HG03066 (cell line): ENCODE measurements around the gene FTO.

Experiments
- ATAC-seq: cut with Tn5 transposase; IDR thresholded peaks from one replicate; pipeline ENCODE4 v1.9.1; 2021; ENCODE audit warnings: low read depth; ENCODE audit not compliant: unreplicated experiment

FTO gene

DNA sequence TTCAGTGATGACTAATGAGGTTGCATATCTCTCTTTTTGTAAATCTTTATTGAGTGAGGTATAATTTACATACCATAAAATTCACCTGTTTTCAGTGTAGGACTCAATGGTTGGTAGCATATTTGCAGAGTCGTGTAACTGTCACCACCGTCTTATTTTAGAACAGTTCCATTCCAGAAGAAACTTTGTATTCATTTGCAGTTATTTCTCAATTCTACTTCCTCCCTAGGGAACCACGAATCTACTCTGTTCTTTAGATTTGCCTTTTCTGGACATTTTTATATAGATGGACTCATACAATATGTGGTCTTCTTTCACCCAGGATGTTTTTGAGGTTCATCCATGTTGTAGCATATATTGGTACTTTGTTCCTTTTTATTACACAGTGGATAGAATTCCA is 3.7 kb downstream of the FTO start:
- no peak for ATAC-seq

DNA sequence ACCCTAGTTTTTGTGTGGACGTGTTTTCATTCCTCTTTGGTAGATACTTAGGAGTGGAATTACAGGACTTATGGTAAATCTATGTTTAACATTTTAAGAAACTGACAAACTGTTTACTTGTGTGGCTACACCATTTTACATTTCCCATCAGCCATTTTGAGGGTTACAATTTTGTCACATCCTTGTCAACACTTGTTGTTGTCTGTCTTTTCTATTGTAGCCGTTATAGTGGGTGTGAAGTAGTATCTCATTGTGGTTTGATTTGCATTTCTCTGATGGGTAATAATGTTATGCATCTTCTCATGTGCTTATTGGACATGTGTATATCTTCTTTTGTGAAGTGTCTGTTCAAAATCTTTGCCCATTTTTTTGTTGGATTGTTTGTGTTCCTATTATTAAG is 4.5 kb downstream of the FTO start:
- no peak for ATAC-seq

GRCh38 chr16:53711390-53711789 is 7.4 kb downstream of the FTO start:
- no peak for ATAC-seq

DNA sequence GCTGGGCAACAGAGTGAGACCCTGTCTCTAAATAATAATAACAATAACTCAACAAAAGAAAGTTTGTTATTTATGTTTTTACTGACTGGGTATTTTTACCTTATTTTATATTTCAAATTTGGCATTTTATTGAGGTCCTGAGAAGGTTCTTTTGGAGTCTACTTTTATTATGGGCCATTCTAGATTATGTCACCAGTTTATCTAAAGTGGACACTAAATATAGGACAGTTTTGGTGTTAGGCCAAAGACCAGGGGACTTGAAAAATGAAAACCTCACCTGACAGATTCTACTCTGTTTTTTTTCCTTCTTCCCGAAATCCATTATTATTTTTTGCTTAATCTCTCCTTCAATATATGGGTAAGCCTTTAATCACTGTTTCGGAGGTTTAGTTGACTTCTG is 8.1 kb downstream of the FTO start:
- ATAC-seq, result no peak

GRCh38 chr16:53713403-53714204 is 9.6 kb downstream of the FTO start:
- ATAC-seq, result no peak

GRCh38 chr16:53714205-53715022 is 10.5 kb downstream of the FTO start:
- no peak for ATAC-seq

DNA sequence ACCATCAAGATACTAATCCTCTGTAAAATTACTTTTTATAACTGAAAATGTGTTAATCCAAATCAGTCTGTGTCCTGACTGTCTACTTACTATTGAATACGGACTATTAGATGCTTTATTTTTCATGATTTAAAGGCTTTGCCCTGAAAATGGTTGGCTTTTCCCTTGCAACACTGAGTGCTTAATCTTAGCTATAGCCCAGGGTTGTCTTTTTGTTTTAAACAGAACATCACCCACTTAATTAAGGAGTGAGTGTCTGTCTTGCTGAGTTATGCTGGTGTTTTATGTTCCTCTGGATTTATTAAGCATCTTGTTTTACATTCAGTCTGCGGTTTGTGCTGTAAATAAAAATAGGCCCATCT is 11.0 kb downstream of the FTO start:
- ATAC-seq, result no peak

DNA sequence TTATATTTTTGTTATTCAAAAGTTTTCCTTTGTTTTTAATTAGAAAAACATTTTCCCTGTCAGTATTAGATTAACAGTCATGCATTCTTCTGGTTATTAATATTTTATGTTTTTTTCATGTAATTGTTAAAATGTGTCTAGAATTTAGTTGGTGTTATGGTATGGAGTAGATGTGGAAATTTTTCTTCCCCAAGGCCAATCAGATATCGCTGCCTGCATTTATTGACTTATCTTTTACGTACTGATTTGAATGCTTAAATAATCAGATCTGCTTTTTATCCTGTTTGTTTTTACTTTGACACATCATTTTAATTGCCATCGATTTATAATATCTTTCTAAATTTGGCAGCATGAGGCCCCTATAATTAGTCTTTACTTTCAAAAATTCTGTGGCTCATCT is 13.6 kb downstream of the FTO start:
- no peak for ATAC-seq

- ATAC-seq, result no peak
These were observed 17.1 kb downstream of the FTO start for GRCh38 chr16:53721017-53721416.

- no peak for ATAC-seq
These were observed 22.7 kb downstream of the FTO start for GRCh38 chr16:53726625-53727024.

- no peak for ATAC-seq
These were observed 26.7 kb downstream of the FTO start for GRCh38 chr16:53730693-53731092.

GRCh38 chr16:53732296-53732929 is 28.5 kb downstream of the FTO start:
- no peak for ATAC-seq

DNA sequence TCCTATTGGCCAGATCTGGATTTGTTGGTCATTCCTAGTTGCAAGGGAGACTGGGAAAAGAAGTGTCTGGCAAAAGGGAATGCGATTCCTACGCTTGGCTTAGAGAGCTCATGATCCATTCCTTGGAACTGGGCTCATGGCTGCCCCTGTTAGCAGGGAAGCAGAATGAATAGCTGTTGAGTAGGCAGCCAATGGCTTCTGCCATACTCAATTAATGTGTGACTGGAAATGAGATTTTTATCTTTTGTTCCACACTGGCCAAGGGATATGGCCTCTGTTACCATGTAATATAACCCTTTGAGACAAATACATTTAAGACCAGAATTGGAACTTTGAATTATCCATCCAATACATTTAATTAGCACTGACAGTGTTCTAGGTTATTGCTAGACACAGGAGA is 31.0 kb downstream of the FTO start:
- ATAC-seq, result no peak

GRCh38 chr16:53736297-53736696 is 32.3 kb downstream of the FTO start:
- no peak for ATAC-seq

GRCh38 chr16:53737552-53737951 is 33.6 kb downstream of the FTO start:
- no peak for ATAC-seq

DNA sequence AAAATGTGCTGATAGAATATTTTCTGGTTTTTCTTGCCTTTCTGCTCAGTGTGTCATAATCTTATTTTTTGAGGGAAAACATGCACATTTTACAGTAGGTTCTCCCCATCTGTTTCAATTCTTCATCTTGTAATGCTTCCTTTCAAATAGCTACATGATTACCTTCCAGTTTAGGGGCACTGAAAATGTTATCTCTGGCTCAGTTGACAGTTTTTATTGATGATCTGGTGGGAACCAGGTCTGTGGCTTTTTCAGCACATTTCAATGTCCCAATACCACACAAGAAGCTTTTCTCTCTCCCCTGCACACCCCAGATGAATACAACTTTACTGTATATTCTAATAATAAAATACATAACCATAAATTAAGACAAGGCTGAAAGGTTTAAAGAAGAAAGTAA is 36.5 kb downstream of the FTO start:
- ATAC-seq, result no peak

DNA sequence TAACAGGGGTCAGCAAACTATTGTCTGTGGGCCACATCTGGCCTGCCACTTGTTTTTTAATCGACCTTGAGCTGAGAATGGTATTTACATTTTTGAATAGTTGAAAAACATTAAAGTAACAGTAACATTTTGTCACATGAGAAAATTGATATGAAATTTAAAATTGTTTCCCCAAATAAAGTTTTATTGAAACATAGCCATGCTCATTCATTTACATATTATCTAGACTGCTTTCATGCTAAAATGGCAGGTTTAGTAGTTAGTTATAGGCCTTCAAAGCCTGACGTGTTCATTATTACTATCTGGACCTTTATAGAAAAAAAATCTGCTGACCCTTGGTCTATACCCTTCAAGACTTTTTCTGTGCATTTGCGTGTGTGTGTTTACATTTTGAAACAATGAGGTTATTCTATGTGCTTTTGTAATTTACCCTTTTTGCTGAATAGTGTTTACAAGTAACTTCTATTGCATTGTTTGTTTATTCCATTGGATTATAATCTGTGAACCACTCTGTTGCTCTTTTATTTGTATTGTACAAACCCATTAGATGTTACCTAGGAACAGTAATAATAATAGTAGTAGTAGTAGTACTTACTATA is 37.1 kb downstream of the FTO start:
- ATAC-seq, result no peak

DNA sequence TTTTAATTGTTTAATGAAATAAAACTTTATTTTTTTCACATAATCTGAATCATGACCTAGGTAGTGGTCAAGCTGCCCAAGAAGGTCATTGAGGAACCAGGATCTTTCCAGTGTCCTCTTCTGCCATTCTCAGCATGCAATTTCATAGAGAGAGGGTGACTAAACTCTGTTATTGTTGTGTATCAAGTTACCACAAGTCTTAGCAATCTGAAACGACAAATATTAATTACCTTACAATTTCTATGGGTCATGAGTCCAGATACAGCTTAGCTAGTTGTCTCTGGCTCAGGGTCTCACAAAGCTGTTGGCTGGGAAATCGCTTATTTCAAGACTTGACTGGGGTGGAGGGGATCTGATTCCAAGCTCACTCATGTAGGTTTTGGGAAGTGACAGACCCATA is 37.6 kb downstream of the FTO start:
- ATAC-seq, result no peak

DNA sequence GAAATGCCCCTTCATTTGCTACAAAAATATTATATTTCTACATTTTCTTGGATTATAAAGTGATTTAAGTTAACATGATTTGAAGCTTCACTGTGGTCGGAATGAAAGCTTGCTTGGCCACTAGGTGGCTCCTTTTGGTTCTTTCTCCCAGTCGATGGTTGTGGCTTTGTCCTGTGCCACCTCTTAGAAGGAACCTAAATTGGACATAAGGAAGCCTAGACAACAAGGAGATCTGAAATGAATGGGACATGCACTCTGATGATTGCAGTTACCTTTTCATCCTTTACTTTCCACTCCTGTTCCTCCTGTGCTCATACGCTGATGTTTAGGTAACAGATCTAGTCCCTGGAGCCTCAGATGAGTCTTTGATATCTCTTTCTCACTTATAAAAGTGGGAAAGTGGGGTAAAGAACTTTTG is 39.2 kb downstream of the FTO start:
- ATAC-seq, result no peak

DNA sequence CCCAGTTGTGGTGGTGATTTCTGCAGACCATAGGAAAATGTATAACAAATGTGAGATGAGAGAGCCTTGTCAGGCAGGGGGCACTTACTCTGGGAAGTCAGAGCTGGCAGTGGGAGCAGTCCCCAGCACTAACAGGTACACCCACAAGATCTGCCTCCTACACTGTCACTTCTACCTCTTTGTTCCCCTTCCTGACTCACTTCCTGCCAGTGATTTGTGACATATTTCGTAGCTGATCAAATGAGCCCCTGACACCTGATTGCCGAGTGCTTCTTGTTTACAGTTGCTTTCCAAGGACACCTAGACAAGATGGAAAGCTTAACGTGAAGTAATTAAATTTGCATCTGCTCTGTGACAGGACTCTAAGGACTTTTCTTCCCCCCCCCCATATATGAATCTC is 40.5 kb downstream of the FTO start:
- no peak for ATAC-seq

GRCh38 chr16:53745086-53745485 is 41.1 kb downstream of the FTO start:
- no peak for ATAC-seq
